ENCODE data around the gene ELAC2. TPM values are rescaled to one million over a fixed set of nuclear protein-coding genes. Genes with fewer than 3 reads are reported as not detected.

ELAC2 gene
- total RNA-seq, 2 experiments from 2014 or later, result 51.6 to 53.3 TPM

- no peak overlapping the region for H3K4me3 Mint-ChIP-seq
- Histone ChIP-seq H3K4me3 (ENCODE audit: low read length) (no peak overlapping the region), H3K9me3 (ENCODE audit: control insufficient read depth in 1 of 2, insufficient read depth in 1 of 2, low read length in 2 of 2) (no peaks in the 10 kb centered on the region), H3K27ac (ENCODE audit: low read depth in 1 of 2, low read length in 2 of 2) (no peak overlapping the region), H3K4me1 (ENCODE audit: insufficient read depth, low read length) (no peaks in the 10 kb centered on the region), H3K27me3 (ENCODE audit: control insufficient read depth in 1 of 2, insufficient read depth in 2 of 2, low read length in 2 of 2) (peaks cover 0 to 2% of the 10 kb centered on the region in 2 experiments), H3K36me3 (ENCODE audit: insufficient read depth, low read length) (no peaks in the 10 kb centered on the region)
- ATAC-seq (ENCODE audit: poor library complexity) (no peak), DNase-seq (no peak)
- no peaks in the 10 kb centered on the region for H3K9me3 Mint-ChIP-seq
- intact Hi-C loops (cut with DNase I, micrococcal nuclease), result no loop called here
- POLR2A ChIA-PET, result no interaction called here
- CTCF ChIA-PET, result no interaction called here
- no peaks in the 10 kb centered on the region for H3K36me3 Mint-ChIP-seq (ENCODE audit: low read depth)
- peaks cover 24% of the 10 kb centered on the region for H3K27me3 Mint-ChIP-seq
- H3K4me1 Mint-ChIP-seq (ENCODE audit: low read depth), result no peaks in the 10 kb centered on the region
- no peak overlapping the region for H3K27ac Mint-ChIP-seq
- TF ChIP-seq CTCF (IDR thresholded peaks at IDR 0.05), result no peak
These were observed 49.9 kb downstream of the ELAC2 start for GRCh38 chr17:12967962-12968361.

- no peaks in the 10 kb centered on the region for H3K36me3 Mint-ChIP-seq (ENCODE audit: low read depth)
- Histone ChIP-seq H3K27me3 (ENCODE audit: control insufficient read depth in 1 of 2, insufficient read depth in 2 of 2, low read length in 2 of 2) (no peaks in the 10 kb centered on the region), H3K36me3 (ENCODE audit: insufficient read depth, low read length) (no peaks in the 10 kb centered on the region), H3K9me3 (ENCODE audit: control insufficient read depth in 1 of 2, insufficient read depth in 1 of 2, low read length in 2 of 2) (no peaks in the 10 kb centered on the region), H3K4me1 (ENCODE audit: insufficient read depth, low read length) (no peaks in the 10 kb centered on the region), H3K27ac (ENCODE audit: low read depth in 1 of 2, low read length in 2 of 2) (no peak overlapping the region), H3K4me3 (ENCODE audit: low read length) (no peak overlapping the region)
- intact Hi-C loops (cut with DNase I, micrococcal nuclease), result no loop called here
- no peak overlapping the region for H3K27ac Mint-ChIP-seq
- ATAC-seq (ENCODE audit: poor library complexity) (no peak), DNase-seq (no peak)
- no peak for TF ChIP-seq CTCF (IDR thresholded peaks at IDR 0.05)
- H3K27me3 Mint-ChIP-seq, result peaks cover 13% of the 10 kb centered on the region
- CTCF ChIA-PET, result no interaction called here
- no peaks in the 10 kb centered on the region for H3K9me3 Mint-ChIP-seq
- POLR2A ChIA-PET, result no interaction called here
- H3K4me1 Mint-ChIP-seq (ENCODE audit: low read depth), result no peaks in the 10 kb centered on the region
- no peak overlapping the region for H3K4me3 Mint-ChIP-seq
These were observed 51.4 kb downstream of the ELAC2 start for GRCh38 chr17:12966413-12966812.

GRCh38 chr17:12965988-12966387 lies 51.8 kb downstream of the ELAC2 start:
- no peaks in the 10 kb centered on the region for H3K36me3 ChIP-seq (ENCODE audit: insufficient read depth, low read length)
- no peaks in the 10 kb centered on the region for H3K27me3 ChIP-seq (ENCODE audit: control insufficient read depth in 1 of 2, insufficient read depth in 2 of 2, low read length in 2 of 2)
- POLR2A ChIA-PET, result no interaction called here
- H3K4me1 ChIP-seq (ENCODE audit: insufficient read depth, low read length), result no peaks in the 10 kb centered on the region
- CTCF ChIA-PET, result no interaction called here
- ATAC-seq (ENCODE audit: poor library complexity), result no peak
- intact Hi-C loops (cut with DNase I, micrococcal nuclease), result no loop called here
- Mint-ChIP-seq H3K4me1 (ENCODE audit: low read depth) (no peaks in the 10 kb centered on the region), H3K36me3 (ENCODE audit: low read depth) (no peaks in the 10 kb centered on the region), H3K4me3 (no peak overlapping the region), H3K9me3 (no peaks in the 10 kb centered on the region), H3K27ac (no peak overlapping the region), H3K27me3 (peaks cover 9% of the 10 kb centered on the region)
- DNase-seq, result no peak
- no peaks in the 10 kb centered on the region for H3K9me3 ChIP-seq (ENCODE audit: control insufficient read depth in 1 of 2, insufficient read depth in 1 of 2, low read length in 2 of 2)
- no peak overlapping the region for H3K27ac ChIP-seq (ENCODE audit: low read depth in 1 of 2, low read length in 2 of 2)
- H3K4me3 ChIP-seq (ENCODE audit: low read length), result no peak overlapping the region
- TF ChIP-seq CTCF (IDR thresholded peaks at IDR 0.05), result no peak
